ENCODE measurements around the gene AMY1B.
"Not testable (repeated sequence)": the region's sequence is repeated elsewhere in the genome, so short reads cannot be mapped to it uniquely, and the experiment has no call there.

DNA sequence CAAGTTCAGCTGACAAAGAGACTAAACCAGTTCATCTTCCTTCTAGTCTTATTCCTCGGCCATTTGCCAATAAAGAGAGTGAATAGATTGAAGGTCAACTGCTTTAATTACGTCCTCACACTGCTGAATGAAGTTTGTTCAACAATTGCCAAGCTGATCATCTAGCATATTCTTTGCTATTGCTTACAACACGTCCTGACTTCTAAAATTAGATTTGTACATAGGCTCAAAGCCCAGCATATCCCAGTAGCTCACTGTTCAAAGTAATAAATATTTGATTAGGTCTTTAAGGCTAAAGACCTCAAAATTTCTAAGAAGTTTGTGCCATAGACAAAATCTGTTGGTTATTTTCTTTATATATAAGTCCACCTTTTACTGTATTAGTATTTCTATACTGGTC is 19.7 kb downstream of the AMY1B start:
- TF ChIP-seq, protein P1, sequence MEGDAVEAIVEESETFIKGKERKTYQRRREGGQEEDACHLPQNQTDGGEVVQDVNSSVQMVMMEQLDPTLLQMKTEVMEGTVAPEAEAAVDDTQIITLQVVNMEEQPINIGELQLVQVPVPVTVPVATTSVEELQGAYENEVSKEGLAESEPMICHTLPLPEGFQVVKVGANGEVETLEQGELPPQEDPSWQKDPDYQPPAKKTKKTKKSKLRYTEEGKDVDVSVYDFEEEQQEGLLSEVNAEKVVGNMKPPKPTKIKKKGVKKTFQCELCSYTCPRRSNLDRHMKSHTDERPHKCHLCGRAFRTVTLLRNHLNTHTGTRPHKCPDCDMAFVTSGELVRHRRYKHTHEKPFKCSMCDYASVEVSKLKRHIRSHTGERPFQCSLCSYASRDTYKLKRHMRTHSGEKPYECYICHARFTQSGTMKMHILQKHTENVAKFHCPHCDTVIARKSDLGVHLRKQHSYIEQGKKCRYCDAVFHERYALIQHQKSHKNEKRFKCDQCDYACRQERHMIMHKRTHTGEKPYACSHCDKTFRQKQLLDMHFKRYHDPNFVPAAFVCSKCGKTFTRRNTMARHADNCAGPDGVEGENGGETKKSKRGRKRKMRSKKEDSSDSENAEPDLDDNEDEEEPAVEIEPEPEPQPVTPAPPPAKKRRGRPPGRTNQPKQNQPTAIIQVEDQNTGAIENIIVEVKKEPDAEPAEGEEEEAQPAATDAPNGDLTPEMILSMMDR (conservative IDR thresholded peaks at IDR 0.05) = not testable (repeated sequence)
- TF ChIP-seq ZFX (IDR thresholded peaks at IDR 0.05) = not testable (repeated sequence)

Data from C4-2B (cell line).